GM04503 (cell line): Measurements from ENCODE around the gene ZFYVE21.

Source experiments
- DNase-seq: peaks from one replicate; pipeline ENCODE4 v3.0.0-alpha.2; 2012; ENCODE audit warnings: low read depth

ZFYVE21 gene

GRCh38 chr14:103692159-103692558 is 23.5 kb upstream of the ZFYVE21 start:
- DNase-seq: no peak

GRCh38 chr14:103692871-103693270 is 22.7 kb upstream of the ZFYVE21 start:
- no peak for DNase-seq

GRCh38 chr14:103693515-103693914 is 22.1 kb upstream of the ZFYVE21 start:
- no peak for DNase-seq

GRCh38 chr14:103694572-103695026 is 21.0 kb upstream of the ZFYVE21 start:
- DNase-seq: no peak

GRCh38 chr14:103695296-103696069 is 20.1 kb upstream of the ZFYVE21 start:
- no peak for DNase-seq

- no peak for DNase-seq
Observed at GRCh38 chr14:103696070-103696402, 19.6 kb upstream of the ZFYVE21 start.

GRCh38 chr14:103696466-103697071 is 19.0 kb upstream of the ZFYVE21 start:
- no peak for DNase-seq

GRCh38 chr14:103697206-103697602 is 18.4 kb upstream of the ZFYVE21 start:
- DNase-seq: no peak

GRCh38 chr14:103697603-103698379 is 17.8 kb upstream of the ZFYVE21 start:
- DNase-seq: no peak

- no peak for DNase-seq
Observed at GRCh38 chr14:103698380-103699260, 17.0 kb upstream of the ZFYVE21 start.

- no peak for DNase-seq
Observed at GRCh38 chr14:103699261-103699661, 16.3 kb upstream of the ZFYVE21 start.

- DNase-seq: no peak
Observed at GRCh38 chr14:103699901-103700752, 15.5 kb upstream of the ZFYVE21 start.

- DNase-seq: no peak
Observed at GRCh38 chr14:103700753-103701490, 14.7 kb upstream of the ZFYVE21 start.

GRCh38 chr14:103702095-103702494 is 13.5 kb upstream of the ZFYVE21 start:
- no peak for DNase-seq

GRCh38 chr14:103702497-103703432 is 12.8 kb upstream of the ZFYVE21 start:
- DNase-seq: no peak

GRCh38 chr14:103703433-103704385 is 11.9 kb upstream of the ZFYVE21 start:
- DNase-seq: no peak

- no peak for DNase-seq
Observed at GRCh38 chr14:103704708-103705107, 10.9 kb upstream of the ZFYVE21 start.

- DNase-seq: no peak
Observed at GRCh38 chr14:103705118-103705503, 10.5 kb upstream of the ZFYVE21 start.
